ENCODE results near the gene PTPRM. TPM values are rescaled to one million over a fixed set of nuclear protein-coding genes. Genes with fewer than 3 reads are reported as not detected.

PTPRM gene
- total RNA-seq, 1 experiment from 2014 or later: 6.2 TPM

DNA sequence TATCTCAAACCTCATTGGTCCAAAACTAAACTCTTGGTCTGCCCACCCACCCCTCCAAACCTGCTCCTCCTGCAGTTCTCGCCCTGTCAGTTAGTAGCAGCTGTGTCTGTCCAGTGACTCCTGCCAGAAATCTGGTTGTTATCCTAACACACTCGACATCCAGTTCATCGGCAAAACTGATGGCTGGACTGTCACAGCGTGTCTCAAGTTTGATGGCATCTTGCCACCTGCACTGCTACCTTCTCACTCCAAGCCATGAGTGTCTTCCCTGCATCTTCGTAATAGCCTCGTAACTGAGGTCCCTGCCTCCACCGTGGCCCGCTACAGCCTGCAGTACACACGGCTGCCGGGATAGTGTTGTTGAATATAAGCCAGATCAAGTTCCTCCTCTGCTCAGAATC lies 572.0 kb downstream of the PTPRM start:
- H3K9me3 ChIP-seq (ENCODE audit: control insufficient read depth, low read depth, low read length): no peaks in the 10 kb centered on the region
- peaks cover 3 to 6% of the 10 kb centered on the region in 2 experiments; a peak in 3 of 4 replicates for H3K4me1 Mint-ChIP-seq
- H3K27me3 ChIP-seq (ENCODE audit: insufficient read depth, low read length): no peaks in the 10 kb centered on the region
- no peak overlapping the region for H3K4me3 Mint-ChIP-seq
- no peak overlapping the region for H3K27ac Mint-ChIP-seq
- H4K91ac ChIP-seq (ENCODE audit: insufficient read length, low read depth, low read length): no peak overlapping the region
- H2AFZ ChIP-seq (ENCODE audit: low read length): no peak overlapping the region
- H3K36me3 Mint-ChIP-seq (ENCODE audit: insufficient read depth in 1 of 3, low read depth in 3 of 3): no peaks in the 10 kb centered on the region
- H3K14ac ChIP-seq (ENCODE audit: insufficient read depth, low read length): peak overlapping the region; percentile 24; the same call in 1 of the 2 replicates
- H3K23ac ChIP-seq (ENCODE audit: insufficient read length, low read depth, low read length): no peak overlapping the region
- H3K4ac ChIP-seq (ENCODE audit: low read depth, low read length): no peak overlapping the region
- no peak overlapping the region for H2BK5ac ChIP-seq (ENCODE audit: insufficient read length, low read length)
- H4K5ac ChIP-seq (ENCODE audit: insufficient read length, low read depth, low read length): no peak overlapping the region
- H4K8ac ChIP-seq (replicated peaks; ENCODE audit: insufficient read length, low read depth, low read length): no peak overlapping the region
- no peak overlapping the region for H2BK120ac ChIP-seq (ENCODE audit: low read depth, low read length, poor library complexity, severe bottlenecking)
- H2BK15ac ChIP-seq (ENCODE audit: low read depth, low read length): no peak overlapping the region
- no peaks in the 10 kb centered on the region for H3K23me2 ChIP-seq (ENCODE audit: insufficient read length, low read depth, low read length, poor library complexity, severe bottlenecking)
- TF ChIP-seq, protein P1, sequence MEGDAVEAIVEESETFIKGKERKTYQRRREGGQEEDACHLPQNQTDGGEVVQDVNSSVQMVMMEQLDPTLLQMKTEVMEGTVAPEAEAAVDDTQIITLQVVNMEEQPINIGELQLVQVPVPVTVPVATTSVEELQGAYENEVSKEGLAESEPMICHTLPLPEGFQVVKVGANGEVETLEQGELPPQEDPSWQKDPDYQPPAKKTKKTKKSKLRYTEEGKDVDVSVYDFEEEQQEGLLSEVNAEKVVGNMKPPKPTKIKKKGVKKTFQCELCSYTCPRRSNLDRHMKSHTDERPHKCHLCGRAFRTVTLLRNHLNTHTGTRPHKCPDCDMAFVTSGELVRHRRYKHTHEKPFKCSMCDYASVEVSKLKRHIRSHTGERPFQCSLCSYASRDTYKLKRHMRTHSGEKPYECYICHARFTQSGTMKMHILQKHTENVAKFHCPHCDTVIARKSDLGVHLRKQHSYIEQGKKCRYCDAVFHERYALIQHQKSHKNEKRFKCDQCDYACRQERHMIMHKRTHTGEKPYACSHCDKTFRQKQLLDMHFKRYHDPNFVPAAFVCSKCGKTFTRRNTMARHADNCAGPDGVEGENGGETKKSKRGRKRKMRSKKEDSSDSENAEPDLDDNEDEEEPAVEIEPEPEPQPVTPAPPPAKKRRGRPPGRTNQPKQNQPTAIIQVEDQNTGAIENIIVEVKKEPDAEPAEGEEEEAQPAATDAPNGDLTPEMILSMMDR (conservative IDR thresholded peaks at IDR 0.05): no peak
- no peaks in the 10 kb centered on the region for H3K9me3 Mint-ChIP-seq
- DNase-seq: no peak
- H2BK20ac ChIP-seq (ENCODE audit: low read depth, low read length, poor library complexity, severe bottlenecking): no peak overlapping the region
- no peak overlapping the region for H3K56ac ChIP-seq (ENCODE audit: insufficient read length, low read depth, low read length)
- H3K4me2 ChIP-seq (ENCODE audit: insufficient read depth, insufficient read length, low read length): no peak overlapping the region
- peaks cover 1% of the 10 kb centered on the region; the same call in 1 of the 2 replicates for H3K27me3 Mint-ChIP-seq (ENCODE audit: low read depth)
- H3T11ph ChIP-seq (ENCODE audit: low read length): no peak overlapping the region
- H3K79me2 ChIP-seq (ENCODE audit: insufficient read depth, low read length): no peaks in the 10 kb centered on the region
- H3K4me1 ChIP-seq (ENCODE audit: insufficient read depth, low read length): no peaks in the 10 kb centered on the region; the same call in 1 of the 2 replicates
- no peaks in the 10 kb centered on the region for H3K79me1 ChIP-seq (ENCODE audit: insufficient read depth, low read depth, low read length, poor library complexity, severe bottlenecking)
- no peak overlapping the region for H3K18ac ChIP-seq (ENCODE audit: insufficient read length, low read depth, low read length)
- H3K9ac ChIP-seq (ENCODE audit: extremely low read depth, insufficient read length, low read length): no peak overlapping the region
- H3K27ac ChIP-seq (ENCODE audit: insufficient read length, low read depth, low read length): no peak overlapping the region
- no peaks in the 10 kb centered on the region for H4K20me1 ChIP-seq (ENCODE audit: control insufficient read depth, insufficient read depth, insufficient read length)
- no CpG with 5 or more reads among the region's 10 CpGs for WGBS (ENCODE audit: extremely low coverage, insufficient read length, low lambda C conversion rate)
- H2AK5ac ChIP-seq (ENCODE audit: insufficient read length, low read length): no peak overlapping the region
- no peak overlapping the region for H2BK12ac ChIP-seq (ENCODE audit: insufficient read length, low read depth, low read length)
